ENCODE data around the gene KIAA1671.

DNA sequence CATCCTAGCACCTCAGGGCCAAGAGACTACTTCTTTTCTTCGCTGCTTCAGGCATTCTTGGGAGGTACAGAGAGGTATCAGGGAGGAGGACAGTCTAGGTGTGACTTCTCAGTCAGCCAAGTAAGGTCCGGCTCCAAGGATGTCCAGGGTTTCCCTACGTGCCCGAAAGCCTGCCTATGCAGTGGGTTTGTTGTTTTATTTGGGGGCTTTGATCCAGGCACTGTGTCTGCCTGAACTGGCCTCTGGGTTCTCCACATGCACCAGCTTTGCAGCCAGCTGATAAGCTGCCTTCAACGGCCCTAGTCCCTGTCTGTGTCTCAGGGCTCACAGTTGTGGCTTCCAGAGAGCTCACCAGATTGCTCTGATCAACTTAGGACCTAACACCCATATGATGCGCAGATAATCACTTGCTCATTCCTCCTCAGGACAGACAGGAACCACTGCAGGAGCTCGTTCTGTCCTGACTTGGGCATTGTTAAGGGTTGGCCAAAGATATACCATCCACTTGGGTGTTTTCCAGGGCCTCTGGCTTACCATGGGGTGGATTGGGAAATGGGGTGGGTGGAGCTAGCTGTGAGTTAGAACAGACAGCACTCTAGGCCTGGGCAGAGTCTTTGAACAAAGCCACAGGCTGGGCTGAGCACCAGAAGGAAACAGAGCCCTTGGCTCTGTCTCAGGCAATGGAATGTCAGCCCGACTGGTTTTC is 201.6 kb downstream of the KIAA1671 start:
- TF ChIP-seq, protein P1, sequence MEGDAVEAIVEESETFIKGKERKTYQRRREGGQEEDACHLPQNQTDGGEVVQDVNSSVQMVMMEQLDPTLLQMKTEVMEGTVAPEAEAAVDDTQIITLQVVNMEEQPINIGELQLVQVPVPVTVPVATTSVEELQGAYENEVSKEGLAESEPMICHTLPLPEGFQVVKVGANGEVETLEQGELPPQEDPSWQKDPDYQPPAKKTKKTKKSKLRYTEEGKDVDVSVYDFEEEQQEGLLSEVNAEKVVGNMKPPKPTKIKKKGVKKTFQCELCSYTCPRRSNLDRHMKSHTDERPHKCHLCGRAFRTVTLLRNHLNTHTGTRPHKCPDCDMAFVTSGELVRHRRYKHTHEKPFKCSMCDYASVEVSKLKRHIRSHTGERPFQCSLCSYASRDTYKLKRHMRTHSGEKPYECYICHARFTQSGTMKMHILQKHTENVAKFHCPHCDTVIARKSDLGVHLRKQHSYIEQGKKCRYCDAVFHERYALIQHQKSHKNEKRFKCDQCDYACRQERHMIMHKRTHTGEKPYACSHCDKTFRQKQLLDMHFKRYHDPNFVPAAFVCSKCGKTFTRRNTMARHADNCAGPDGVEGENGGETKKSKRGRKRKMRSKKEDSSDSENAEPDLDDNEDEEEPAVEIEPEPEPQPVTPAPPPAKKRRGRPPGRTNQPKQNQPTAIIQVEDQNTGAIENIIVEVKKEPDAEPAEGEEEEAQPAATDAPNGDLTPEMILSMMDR (conservative IDR thresholded peaks at IDR 0.05; ENCODE audit: low read length), result no peak
- TF ChIP-seq EZH2phosphoT487 (IDR thresholded peaks at IDR 0.05; ENCODE audit: borderline replicate concordance), result no peak

Data from Loucy (cell line).